ENCODE data around the gene SLC1A1.

The SLC1A1 gene

GRCh38 chr9:4622016-4622415 is 131.7 kb downstream of the SLC1A1 start:
- no peak for DNase-seq

GRCh38 chr9:4630836-4631235 is 140.6 kb downstream of the SLC1A1 start:
- no peak for DNase-seq

All from activated T-cell treated with anti-CD3 and anti-CD28 coated beads, Interleukin-2, amount 50 U/mL, for 1 hour (primary cell).